ENCODE measurements around the gene EPC1.

GRCh38 chr10:32226624-32227023 is 120.3 kb downstream of the EPC1 start:
- TF ChIP-seq EZH2 (IDR thresholded peaks at IDR 0.05; ENCODE audit: insufficient read depth, poor library complexity, severe bottlenecking) (no peak), EZH2phosphoT487 (IDR thresholded peaks at IDR 0.05; ENCODE audit: insufficient read depth, low read depth) (no peak)

Data from GM23248 (cell line).